GM10266 (cell line): ENCODE measurements around the gene KCNQ5.

Source experiments
- DNase-seq: peaks from one replicate; pipeline ENCODE4 v3.0.0; 2012; ENCODE audit errors: extremely low spot score
- CTCF ChIP-seq: IDR thresholded peaks from 2 replicates; pipeline ENCODE4 v1.5.1; 2012; ENCODE audit warnings: mild to moderate bottlenecking, low read depth; ENCODE audit not compliant: control insufficient read depth, insufficient read depth; ENCODE audit errors: missing control alignments

The KCNQ5 gene

GRCh38 chr6:72849346-72849745, 227.5 kb downstream of the KCNQ5 start:
- DNase-seq, result no peak
- no peak for TF ChIP-seq CTCF

- TF ChIP-seq CTCF, result no peak
- DNase-seq, result no peak
Observed at GRCh38 chr6:72850040-72850439, 228.2 kb downstream of the KCNQ5 start.

GRCh38 chr6:72850469-72850868, 228.6 kb downstream of the KCNQ5 start:
- no peak for TF ChIP-seq CTCF
- no peak for DNase-seq

GRCh38 chr6:72855471-72855870, 233.6 kb downstream of the KCNQ5 start:
- no peak for DNase-seq
- TF ChIP-seq CTCF, result no peak

- DNase-seq, result no peak
- no peak for TF ChIP-seq CTCF
Observed at GRCh38 chr6:72856801-72857200, 234.9 kb downstream of the KCNQ5 start.

- no peak for DNase-seq
- TF ChIP-seq CTCF, result no peak
Observed at GRCh38 chr6:72857791-72858585, 236.1 kb downstream of the KCNQ5 start.

GRCh38 chr6:72861059-72861458, 239.2 kb downstream of the KCNQ5 start:
- no peak for DNase-seq
- TF ChIP-seq CTCF, result no peak
